Fibroblast of villous mesenchyme (primary cell): ENCODE results near the gene PRKG1. TPM values are rescaled to one million over a fixed set of nuclear protein-coding genes. Genes with fewer than 3 reads are reported as not detected.

ENCODE experiments used
- DNase-seq: peaks from one replicate; pipeline ENCODE4 v3.0.0-alpha.2; 2010; ENCODE audit warnings: low read depth
- H3K4me3 ChIP-seq: 2 replicates; pipeline ENCODE4 v1.5.1; 2011; ENCODE audit warnings: low read depth, mild to moderate bottlenecking, low read length
- total RNA-seq: library from RNA; depleted of rRNA; stranded (reverse); fragments of >200 nt; gene quantifications from 2 replicates; pipeline ENCODE4 v1.2.3, GENCODE V29; 2012
- TF ChIP-seq, protein P1 (sequence below): IDR thresholded peaks from 2 replicates; pipeline ENCODE4 v1.5.1; 2012; ENCODE audit warnings: low read depth, mild to moderate bottlenecking, low read length; ENCODE audit not compliant: insufficient read depth

The PRKG1 gene
- total RNA-seq, 1 donor: 19.0 TPM

DNA sequence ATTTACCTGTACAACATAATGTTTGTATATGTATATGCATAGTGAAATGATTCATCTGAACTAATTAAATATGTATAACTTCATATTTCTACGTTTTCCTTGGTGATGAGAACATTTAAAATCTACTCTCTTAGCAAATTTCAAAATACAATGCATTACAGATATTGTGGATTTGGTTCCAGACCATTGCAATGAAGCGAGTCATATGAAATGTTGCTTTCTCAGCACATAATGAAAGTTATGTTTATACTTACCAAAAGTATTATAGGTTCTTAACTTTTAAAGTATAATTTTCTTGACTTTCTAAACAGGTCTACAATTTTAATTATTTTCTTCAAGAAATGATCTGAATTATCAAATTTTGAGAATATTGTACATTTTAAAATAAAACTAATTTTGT is 435.9 kb downstream of the PRKG1 start:
- TF ChIP-seq, protein P1, sequence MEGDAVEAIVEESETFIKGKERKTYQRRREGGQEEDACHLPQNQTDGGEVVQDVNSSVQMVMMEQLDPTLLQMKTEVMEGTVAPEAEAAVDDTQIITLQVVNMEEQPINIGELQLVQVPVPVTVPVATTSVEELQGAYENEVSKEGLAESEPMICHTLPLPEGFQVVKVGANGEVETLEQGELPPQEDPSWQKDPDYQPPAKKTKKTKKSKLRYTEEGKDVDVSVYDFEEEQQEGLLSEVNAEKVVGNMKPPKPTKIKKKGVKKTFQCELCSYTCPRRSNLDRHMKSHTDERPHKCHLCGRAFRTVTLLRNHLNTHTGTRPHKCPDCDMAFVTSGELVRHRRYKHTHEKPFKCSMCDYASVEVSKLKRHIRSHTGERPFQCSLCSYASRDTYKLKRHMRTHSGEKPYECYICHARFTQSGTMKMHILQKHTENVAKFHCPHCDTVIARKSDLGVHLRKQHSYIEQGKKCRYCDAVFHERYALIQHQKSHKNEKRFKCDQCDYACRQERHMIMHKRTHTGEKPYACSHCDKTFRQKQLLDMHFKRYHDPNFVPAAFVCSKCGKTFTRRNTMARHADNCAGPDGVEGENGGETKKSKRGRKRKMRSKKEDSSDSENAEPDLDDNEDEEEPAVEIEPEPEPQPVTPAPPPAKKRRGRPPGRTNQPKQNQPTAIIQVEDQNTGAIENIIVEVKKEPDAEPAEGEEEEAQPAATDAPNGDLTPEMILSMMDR: no peak
- no peak for DNase-seq
- H3K4me3 ChIP-seq: no peak overlapping the region

DNA sequence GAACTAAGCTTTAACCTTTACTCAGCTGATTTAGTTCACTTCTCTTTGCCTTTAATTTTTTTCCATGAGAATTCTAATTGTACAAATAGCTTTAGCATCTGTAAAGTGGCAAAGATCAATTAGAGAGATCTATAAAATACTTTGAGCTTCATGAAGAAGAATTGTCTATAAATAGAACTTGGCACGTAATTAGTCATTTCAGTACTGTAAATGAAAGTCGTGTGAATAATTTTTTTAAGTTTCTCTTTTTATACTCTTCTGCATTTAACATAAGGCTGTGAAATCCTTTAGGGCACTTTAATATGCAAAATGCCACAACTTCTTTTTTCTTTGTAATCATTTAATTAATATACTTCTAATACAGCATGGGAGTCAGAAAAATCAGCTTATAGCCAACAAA is 447.3 kb downstream of the PRKG1 start:
- DNase-seq: no peak
- H3K4me3 ChIP-seq: no peak overlapping the region
- TF ChIP-seq, protein P1: no peak

DNA sequence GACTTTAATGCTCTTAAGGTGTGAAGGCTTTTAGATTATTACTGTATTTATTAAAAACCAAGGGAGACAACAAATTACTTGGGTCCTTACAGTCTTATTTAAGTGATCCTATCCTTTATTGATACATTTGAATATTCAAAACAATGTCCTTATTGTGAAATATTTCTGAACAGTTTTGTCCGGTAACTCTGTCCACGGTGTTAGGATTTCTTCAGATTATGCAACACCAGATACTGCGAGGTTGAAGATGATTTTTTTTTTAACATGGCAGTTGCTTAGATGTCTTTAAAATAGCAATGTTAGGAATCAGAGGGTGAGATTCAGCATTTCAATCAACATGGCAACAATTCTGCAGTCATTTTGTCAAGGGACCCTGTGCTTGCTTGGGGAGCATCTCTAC is 448.6 kb downstream of the PRKG1 start:
- TF ChIP-seq, protein P1: no peak
- DNase-seq: no peak
- no peak overlapping the region for H3K4me3 ChIP-seq

DNA sequence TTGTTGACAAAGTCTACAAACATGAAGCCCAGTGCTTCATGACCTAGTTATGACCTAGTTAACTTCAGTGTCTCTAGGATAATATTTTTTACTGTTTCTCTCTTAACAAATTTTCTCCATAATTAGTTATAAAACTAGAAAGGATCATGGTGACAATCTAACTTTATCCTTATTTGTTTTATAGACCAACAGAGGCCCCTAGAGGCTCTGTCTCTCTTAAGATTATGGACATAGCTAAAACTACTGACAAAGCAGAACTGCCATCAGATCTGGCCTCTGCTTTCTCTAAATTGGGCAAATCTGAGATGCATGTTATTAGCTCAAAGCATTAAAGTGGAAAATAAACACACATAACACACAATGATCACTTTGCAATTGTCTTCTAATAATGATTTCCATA is 449.2 kb downstream of the PRKG1 start:
- H3K4me3 ChIP-seq: no peak overlapping the region
- TF ChIP-seq, protein P1: no peak
- no peak for DNase-seq

DNA sequence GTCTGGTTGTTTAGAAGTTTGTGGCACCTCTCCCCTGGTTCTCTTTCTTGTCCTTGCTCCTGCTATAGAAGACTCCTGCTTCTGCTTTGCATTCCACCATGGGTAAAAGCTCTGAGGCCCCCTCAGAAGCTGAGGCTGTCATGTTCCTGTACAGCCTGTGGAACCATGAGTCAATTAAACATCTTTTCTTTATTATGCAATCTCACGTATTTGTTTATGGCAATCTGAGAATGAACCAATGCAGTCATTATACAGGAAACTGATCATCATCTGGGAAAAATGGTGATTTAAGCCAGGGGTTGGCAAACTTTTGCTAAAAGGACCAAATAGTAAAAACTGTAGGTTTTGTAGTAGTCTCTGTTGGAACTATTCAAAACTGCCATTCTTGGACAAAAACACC is 449.8 kb downstream of the PRKG1 start:
- H3K4me3 ChIP-seq: no peak overlapping the region
- TF ChIP-seq, protein P1: no peak
- peak; percentile 5 for DNase-seq

DNA sequence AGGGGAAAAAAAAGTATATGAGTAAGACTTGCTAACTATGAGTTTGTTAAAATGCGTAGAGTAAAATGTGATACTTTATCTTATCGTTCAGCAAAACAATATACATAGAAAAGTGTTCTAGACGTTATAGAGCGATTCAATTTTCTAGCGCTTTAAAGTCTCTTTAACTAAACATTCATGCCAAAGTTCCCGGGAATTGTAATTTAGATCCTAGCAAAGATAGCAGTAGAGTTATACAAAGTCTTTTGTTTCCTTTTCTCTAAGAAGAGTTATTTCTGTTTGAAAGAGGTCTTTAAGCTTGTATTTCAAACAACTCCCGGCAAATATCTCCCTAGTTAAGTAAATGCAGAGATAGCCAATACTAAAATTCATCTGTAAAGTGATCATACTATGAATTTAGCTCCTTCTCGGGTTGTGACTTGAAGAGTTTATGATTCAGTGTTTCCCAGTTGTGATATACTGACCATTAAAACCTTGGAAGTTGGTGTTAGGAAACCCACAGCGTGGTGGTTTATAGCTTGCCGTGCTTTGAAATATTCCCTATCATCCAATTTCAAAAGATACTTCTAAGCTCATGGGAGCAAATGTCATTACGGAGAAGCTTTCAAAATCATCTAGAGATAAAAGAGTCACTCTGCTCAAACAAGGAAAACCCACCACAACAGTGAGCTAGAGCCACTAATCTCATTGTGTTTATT is 453.4 kb downstream of the PRKG1 start:
- TF ChIP-seq, protein P1: no peak
- no peak overlapping the region for H3K4me3 ChIP-seq
- peak; percentile 10 for DNase-seq

DNA sequence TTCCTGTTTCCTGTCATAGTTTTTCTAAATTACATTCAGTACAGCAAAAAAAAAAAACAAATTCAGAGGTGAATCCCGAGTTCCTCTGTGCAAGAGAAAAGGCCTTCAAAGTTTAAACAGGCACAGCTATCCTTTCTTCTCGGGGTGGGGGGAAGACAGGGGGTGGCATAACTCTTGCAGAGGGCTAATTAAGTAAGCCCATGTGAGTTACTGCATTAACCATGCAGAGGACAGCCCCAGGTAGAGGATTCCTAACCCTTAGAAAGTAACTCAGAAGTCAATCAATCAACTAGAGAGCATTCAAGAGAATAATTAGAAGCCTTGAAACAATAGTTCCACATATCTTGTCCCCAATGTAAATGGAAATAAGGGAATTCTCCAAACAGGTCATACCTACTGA is 454.2 kb downstream of the PRKG1 start:
- TF ChIP-seq, protein P1: no peak
- H3K4me3 ChIP-seq: no peak overlapping the region
- no peak for DNase-seq
